Inflammatory macrophage treated with lipopolysaccharide for 1 hour (primary cell): ENCODE measurements around the gene ZDHHC3.
"Not testable (repeated sequence)": the region's sequence is repeated elsewhere in the genome, so short reads cannot be mapped to it uniquely, and the experiment has no call there.

Source experiments
- DNase-seq, 2 donors: peaks; one replicate each; pipeline ENCODE4 v3.0.0-alpha.2; 2020 to 2022

ZDHHC3 gene

DNA sequence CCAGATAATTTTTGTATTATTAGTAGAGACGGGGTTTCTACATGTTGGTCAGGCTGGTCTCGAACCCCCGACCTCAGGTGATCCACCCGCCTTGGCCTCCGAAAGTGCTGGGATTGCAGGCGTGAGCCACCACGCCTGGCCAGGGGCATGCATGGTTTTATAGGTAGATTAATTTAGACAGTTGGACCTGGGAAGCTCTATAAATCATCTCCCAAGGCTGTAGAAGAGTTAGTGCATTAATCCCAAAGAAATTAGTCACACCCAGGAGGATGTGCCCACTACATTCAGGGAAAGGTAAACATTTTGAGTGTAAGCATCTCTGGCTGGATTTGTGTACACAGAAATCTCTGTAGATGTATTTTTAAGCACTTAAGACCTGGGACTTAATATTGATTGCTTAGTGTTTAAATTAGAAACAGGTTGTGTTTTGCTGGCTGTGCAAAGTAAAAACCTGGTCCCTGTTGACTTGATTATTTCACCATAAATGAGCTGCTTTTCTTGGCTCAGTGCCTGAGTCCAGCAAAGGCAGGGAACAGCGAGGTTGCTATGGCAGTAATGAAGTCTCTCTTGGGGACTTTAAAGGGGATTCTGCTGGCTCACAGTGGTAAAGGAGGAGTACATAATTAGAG is 19.3 kb upstream of the ZDHHC3 start:
- no peak for DNase-seq

- no peak for DNase-seq
These were observed 17.7 kb upstream of the ZDHHC3 start for GRCh38 chr3:44993471-44994205.

DNA sequence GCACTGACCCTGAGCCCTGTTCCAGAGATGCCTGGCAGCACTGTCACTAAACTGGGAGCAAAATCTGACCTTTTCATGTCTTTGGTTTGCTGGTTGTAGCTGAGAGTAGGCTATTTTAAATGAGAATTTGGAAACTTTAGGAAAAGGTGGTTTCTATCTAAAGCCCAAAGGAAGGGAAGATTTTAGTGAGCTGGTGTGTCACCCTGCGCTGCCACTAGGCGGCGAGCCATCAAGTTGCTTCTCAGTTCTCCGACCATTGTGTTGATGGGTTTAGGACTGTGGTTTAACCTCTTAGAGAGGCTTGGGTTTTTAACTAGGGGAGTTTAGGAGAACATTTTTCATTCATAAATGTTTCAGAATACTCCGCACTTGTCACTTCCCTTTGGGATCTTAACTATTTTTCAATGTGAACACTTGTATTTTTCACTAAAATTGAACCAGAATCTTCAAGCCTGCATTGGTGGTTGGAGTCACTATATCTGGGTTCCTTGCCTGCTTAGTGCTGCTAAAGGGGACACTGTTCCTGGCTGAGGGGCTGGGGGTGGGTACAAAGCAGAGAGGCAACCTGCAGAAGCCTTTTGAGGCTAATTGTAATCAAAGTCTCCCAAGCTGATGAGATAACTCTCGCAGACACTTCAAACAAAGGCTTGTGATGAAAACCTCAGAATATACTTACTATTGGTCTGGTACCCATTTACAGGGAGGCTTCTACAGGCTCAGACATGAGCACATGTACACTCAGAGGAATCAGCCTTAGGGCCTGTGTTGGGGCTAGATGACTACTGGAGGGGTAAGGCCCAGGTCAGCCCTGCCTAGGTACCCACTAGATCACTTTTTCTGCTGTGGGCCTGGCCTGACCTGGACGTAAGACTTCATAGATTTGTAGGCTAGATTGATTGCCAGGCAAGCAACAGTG is 16.8 kb upstream of the ZDHHC3 start:
- DNase-seq = peak; percentile 8 to 67

DNA sequence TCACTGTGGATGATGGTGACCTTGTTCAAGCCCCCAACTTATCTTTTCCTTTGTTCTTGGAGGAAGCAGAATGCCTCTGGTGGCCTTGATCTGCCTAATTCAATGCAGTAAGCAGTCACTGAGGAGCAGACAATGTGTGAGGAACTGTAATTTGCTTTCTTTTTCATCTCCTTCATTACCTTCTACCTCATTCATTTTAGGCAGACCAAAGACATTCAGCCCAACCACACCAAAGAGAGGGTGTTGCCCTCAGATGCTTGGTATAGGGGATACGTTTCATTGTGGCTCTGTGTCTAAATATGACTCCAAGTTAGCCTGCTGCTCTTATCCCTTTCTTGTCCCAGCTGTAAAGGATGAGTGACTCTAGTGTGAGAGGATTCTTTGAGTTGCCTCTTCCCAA is 15.4 kb upstream of the ZDHHC3 start:
- DNase-seq = no peak

GRCh38 chr3:44989636-44990373 is 13.8 kb upstream of the ZDHHC3 start:
- DNase-seq = peak; percentile 28 to 54

DNA sequence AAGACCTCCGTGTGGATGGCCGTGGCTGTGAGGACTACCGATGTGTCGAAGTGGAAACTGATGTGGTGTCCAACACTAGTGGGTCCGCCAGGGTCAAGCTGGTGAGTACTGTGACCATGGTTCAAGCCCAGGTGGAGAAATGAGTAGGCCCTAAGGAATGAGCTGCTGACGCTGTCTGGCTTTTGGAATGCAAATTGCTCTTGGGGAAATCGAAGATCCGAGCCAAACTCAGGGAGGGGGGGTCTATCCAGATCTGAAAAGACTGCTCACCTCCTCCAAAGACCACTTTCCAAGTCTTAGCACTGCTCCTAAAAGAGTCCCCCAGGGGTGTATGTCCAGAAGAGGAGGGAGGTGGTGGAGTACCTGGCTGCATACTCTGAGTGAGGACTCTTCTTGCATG is 13.2 kb upstream of the ZDHHC3 start:
- DNase-seq = no peak

DNA sequence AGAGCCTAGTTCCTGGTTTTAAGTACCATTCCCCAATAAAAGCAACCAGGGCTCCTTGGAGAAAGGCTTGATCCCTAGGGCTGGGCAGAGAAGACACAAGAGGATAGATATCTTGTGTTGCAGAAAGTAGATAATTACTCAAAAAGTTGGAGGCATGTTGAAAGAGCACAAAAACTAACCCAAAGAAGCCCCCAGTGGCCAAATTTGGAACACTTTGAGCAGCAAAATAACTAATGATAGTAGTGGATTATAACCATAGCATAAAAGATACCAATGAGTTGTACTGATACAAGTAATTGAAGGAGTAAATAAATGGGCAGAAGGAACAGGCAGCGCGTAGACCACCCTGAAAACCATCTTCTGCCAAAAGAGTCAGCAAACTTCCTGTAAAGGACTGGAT is 12.1 kb upstream of the ZDHHC3 start:
- peak in 1 of 2 donors; percentile 63 for DNase-seq

- DNase-seq = no peak
These were observed 11.4 kb upstream of the ZDHHC3 start for GRCh38 chr3:44987332-44987731.

DNA sequence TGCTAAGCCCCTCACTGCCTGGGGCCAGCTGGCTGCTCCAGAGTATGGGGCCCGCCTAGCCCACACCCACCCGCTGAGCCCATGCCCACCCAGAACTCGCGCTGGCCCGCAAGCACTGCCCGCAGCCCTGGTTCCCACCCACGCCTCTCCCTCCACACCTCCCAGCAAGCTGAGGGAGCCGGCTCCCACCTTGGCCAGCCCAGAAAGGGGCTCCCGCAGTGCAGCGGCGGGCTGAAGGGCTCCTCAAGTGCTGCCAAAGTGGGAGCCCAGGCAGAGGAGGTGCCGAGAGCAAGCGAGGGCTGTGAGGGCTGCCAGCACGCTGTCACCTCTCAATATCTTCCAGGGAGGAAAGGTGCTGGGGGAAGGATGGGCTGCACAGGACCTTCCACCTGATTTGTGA is 10.4 kb upstream of the ZDHHC3 start:
- not testable (repeated sequence) for DNase-seq

GRCh38 chr3:44984335-44984734 is 8.4 kb upstream of the ZDHHC3 start:
- DNase-seq = peak in 1 of 2 donors; percentile 29

DNA sequence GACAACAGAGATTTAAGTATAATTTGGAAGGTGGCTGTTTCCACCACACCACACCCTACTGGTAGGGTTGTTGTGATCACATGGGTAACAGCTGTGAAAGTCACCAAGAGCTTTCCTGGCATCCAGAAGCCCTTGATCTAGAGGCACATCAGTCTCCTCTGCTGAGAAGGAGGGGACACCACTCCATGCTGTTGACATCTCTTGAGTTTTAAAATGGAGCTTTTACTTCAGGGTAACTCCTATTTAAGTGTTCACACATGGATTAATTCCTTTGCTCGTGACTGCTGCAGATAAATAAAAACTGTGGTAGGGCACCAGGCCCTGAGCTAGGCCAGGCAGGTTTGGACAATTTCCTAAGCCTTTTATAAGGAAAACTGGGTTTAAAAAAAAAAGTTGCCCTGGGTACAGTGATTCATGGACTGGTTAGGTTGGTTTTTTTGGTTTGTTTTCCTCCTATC is 7.5 kb upstream of the ZDHHC3 start:
- DNase-seq = no peak

- no peak for DNase-seq
These were observed 6.8 kb upstream of the ZDHHC3 start for GRCh38 chr3:44982817-44983216.

- peak in 1 of 2 donors; percentile 41 for DNase-seq
These were observed 5.8 kb upstream of the ZDHHC3 start for GRCh38 chr3:44981751-44982150.

DNA sequence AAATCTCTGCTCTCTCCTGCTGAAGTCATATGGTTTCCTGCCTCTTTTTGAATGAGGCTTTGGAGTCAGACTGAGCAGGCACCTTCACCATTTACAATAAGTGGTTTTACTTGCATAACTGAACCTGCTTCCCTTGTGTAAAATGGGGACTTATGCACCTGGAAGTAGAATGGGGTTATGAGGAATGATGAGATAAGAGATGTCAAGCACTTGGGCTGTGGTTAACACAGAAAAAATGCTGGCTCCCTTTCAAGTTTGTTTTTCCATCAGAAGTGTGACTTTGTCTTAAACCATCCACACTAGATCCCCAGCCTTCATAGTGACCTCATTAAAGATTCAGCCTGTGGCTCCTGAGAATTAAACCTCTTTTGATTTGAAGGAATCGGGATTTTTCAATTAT is 5.2 kb upstream of the ZDHHC3 start:
- no peak for DNase-seq

GRCh38 chr3:44974416-44974815 is 1.6 kb downstream of the ZDHHC3 start:
- no peak for DNase-seq

GRCh38 chr3:44970926-44971490 is 5.0 kb downstream of the ZDHHC3 start:
- DNase-seq = no peak

DNA sequence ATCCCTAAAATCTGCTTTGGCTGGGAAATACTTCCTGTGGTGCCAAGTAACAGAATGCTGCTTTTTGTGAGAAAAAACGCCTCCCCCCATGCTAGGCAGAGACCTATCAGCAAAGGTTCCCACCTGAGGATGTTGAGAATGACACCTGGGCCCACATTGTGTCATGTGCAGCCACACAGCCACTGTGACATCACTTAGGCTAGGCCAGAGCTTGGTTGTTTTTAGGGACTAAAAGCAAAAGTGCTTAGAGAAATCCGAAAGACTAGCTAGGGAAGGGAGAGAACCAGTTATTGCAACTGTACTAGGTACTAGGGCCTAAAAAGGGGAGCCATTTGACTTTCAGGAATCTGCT is 6.2 kb downstream of the ZDHHC3 start:
- DNase-seq = no peak

- DNase-seq = peak in 1 of 2 donors; percentile 8
These were observed 6.7 kb downstream of the ZDHHC3 start for GRCh38 chr3:44969154-44969827.

DNA sequence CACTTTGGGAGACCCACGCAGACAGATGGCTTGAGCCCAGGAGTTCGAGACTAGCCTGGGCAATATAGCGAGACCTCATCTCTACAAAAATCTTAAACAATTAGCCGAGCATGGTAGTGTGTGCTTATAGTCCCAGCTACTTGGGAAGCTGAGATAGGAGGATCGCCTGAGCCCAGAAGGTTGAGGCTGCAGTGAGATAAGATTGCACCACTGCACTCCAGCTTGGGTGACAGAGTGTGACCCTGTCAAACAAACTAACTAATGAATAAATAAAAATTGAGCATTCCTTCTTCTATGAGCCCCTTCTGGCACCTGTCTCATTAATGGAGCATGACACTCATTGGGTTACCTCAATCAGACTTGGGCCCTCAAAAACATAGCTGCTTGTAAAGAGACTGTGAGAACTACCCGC is 7.5 kb downstream of the ZDHHC3 start:
- DNase-seq = no peak

DNA sequence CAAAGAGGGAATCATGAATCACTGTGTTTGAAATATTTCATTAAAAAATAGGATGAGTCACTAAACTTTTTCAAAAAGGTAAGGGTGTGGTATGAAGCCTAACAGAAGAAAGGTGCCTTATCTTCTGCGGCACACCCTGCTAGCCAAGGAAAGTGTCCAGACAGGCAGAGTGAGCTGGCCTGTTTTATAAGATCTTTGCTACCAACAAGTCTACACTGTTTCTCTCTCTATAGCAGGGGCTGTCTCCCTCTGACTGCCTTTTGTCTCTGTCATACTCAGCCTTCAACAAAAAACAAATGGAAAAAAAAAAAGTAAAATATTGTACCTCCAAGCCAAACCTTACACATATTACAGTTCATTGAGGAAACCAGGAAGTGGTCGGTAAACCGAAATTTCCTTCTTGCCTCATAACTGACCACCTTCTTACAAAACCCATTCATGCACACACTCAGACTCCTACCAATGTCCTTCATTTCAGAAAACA is 9.1 kb downstream of the ZDHHC3 start:
- DNase-seq = peak; percentile 71 to 75

DNA sequence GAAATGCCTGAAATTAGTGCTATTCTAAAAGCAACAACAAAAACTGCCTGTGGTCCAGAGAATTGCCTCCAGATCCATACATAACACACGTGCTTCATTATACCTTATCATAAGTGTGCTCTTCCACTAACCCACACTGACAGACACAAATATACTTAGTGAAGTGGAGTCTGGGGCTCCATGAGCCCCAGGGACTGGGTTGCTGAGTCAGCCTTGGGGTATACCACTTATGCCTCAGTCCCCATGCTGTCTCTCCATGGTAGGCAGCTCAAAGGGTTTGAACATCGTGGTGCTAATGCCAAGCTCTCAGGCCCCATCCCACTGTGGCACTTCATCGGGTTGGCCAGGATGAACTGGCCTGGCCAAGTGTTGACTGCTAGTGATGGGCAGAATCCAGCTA is 10.8 kb downstream of the ZDHHC3 start:
- no peak for DNase-seq
